ENCODE measurements around the gene CGB1.
"Not testable (repeated sequence)": the region's sequence is repeated elsewhere in the genome, so short reads cannot be mapped to it uniquely, and the experiment has no call there.

The CGB1 gene

GRCh38 chr19:49036815-49037214 is at the start of gene CGB1:
Gene CGB1, minus strand, starts transcription at chr19:49036895. Its CDS starts 184 bp downstream, at chr19:49036711.
- DNase-seq = not testable (repeated sequence)

GRCh38 chr19:49086296-49086695 is 49.6 kb upstream of the CGB1 start:
- no peak for DNase-seq

GRCh38 chr19:49085868-49086232 is 49.2 kb upstream of the CGB1 start:
- DNase-seq = no peak

GRCh38 chr19:49085020-49085867 is 48.5 kb upstream of the CGB1 start, which contains the start of gene SNRNP70:
Gene SNRNP70, plus strand, starts transcription at chr19:49085451. Its CDS starts 964 bp downstream, at chr19:49086415.
- DNase-seq = peak; percentile 99

- no peak for DNase-seq
Observed at GRCh38 chr19:49084206-49085019, 47.7 kb upstream of the CGB1 start.

GRCh38 chr19:49081273-49081672 is 44.6 kb upstream of the CGB1 start:
- no peak for DNase-seq

- DNase-seq = no peak
Observed at GRCh38 chr19:49080392-49080791, 43.7 kb upstream of the CGB1 start.

- DNase-seq = peak; percentile 13
Observed at GRCh38 chr19:49074869-49075268, 38.2 kb upstream of the CGB1 start.

- peak; percentile 10 for DNase-seq
Observed at GRCh38 chr19:49073514-49074378, 37.1 kb upstream of the CGB1 start.

- no peak for DNase-seq
Observed at GRCh38 chr19:49071860-49072547, 35.3 kb upstream of the CGB1 start.

GRCh38 chr19:49070416-49070815 is 33.7 kb upstream of the CGB1 start:
- DNase-seq = no peak

GRCh38 chr19:49069026-49069425 is 32.3 kb upstream of the CGB1 start:
- DNase-seq = no peak

GRCh38 chr19:49067554-49067953 is 30.9 kb upstream of the CGB1 start:
- no peak for DNase-seq

GRCh38 chr19:49065905-49066512 is 29.3 kb upstream of the CGB1 start:
- DNase-seq = no peak

- no peak for DNase-seq
Observed at GRCh38 chr19:49064768-49065611, 28.3 kb upstream of the CGB1 start, which contains the start of gene NTF4. Gene NTF4, minus strand, starts transcription at chr19:49064818. Its CDS starts 2,821 bp downstream, at chr19:49061997.

- no peak for DNase-seq
Observed at GRCh38 chr19:49064029-49064629, 27.4 kb upstream of the CGB1 start.

GRCh38 chr19:49061445-49061844 is 24.8 kb upstream of the CGB1 start:
- no peak for DNase-seq

- no peak for DNase-seq
Observed at GRCh38 chr19:49061000-49061399, 24.3 kb upstream of the CGB1 start.

- DNase-seq = no peak
Observed at GRCh38 chr19:49059053-49059452, 22.4 kb upstream of the CGB1 start.

- DNase-seq = no peak
Observed at GRCh38 chr19:49058562-49058961, 21.9 kb upstream of the CGB1 start.
